SK-N-SH (cell line): ENCODE results near the gene ITSN1.

Source experiments
- CTCF ChIP-seq: fragments of 200-600 bp; sonication (generic); IDR thresholded peaks from 2 replicates; pipeline ENCODE4 v1.6.1; 2017; ENCODE audit warnings: antibody characterized with exemption, mild to moderate bottlenecking, moderate library complexity
- SIN3A ChIP-seq: IDR thresholded peaks from 2 replicates; pipeline ENCODE4 v1.6.1; 2012; ENCODE audit warnings: low read depth, mild to moderate bottlenecking, low read length, moderate library complexity, borderline replicate concordance
- TEAD4 ChIP-seq: IDR thresholded peaks from 2 replicates; pipeline ENCODE4 v1.4.0; 2012; ENCODE audit warnings: mild to moderate bottlenecking, borderline replicate concordance; ENCODE audit not compliant: insufficient read depth

GRCh38 chr21:33884376-33885171 is 242.3 kb downstream of the ITSN1 start:
- TF ChIP-seq CTCF (no peak), TEAD4 (no peak), SIN3A (no peak)
